ENCODE data around the gene FLVCR2. TPM values are rescaled to one million over a fixed set of nuclear protein-coding genes. Genes with fewer than 3 reads are reported as not detected.
A peak's percentile ranks its signal among the peaks of the same experiment; 100 is the strongest.

FLVCR2 gene
- total RNA-seq, 2 donors from 2014 or later = under 0.01 to 1.3 TPM

GRCh38 chr14:75535164-75535898 is 43.1 kb upstream of the FLVCR2 start:
- DNase-seq (no peak), ATAC-seq (no peak)
- H3K9me3 ChIP-seq = no peaks in the 10 kb centered on the region
- peaks cover 9% of the 10 kb centered on the region for H3K4me1 ChIP-seq
- no peak overlapping the region for H3K4me3 ChIP-seq
- TF ChIP-seq POLR2A (IDR thresholded peaks at IDR 0.05) (no peak), CTCF (IDR thresholded peaks at IDR 0.05) (no peak)
- intact Hi-C loops (cut with DNase I) = no loop called here
- no peaks in the 10 kb centered on the region for H3K36me3 ChIP-seq (replicated peaks in 1 of 2; ENCODE audit: insufficient read depth in 1 of 2, low read depth in 2 of 2)
- no peaks in the 10 kb centered on the region for H3K27me3 ChIP-seq
- H3K27ac ChIP-seq = peak overlapping the region in 2 of 4 donors; percentile 64 to 71
- WGBS, 2 donors = 64 to 70% methylated on average over 5 of the region's 5 CpGs

- Histone ChIP-seq H3K36me3 (replicated peaks in 1 of 2; ENCODE audit: insufficient read depth in 1 of 2, low read depth in 2 of 2) (no peaks in the 10 kb centered on the region), H3K4me3 (no peak overlapping the region), H3K9me3 (no peaks in the 10 kb centered on the region), H3K4me1 (peaks cover 9% of the 10 kb centered on the region), H3K27me3 (no peaks in the 10 kb centered on the region), H3K27ac (no peak overlapping the region)
- DNase-seq (no peak), ATAC-seq (no peak)
- intact Hi-C loops (cut with DNase I) = no loop called here
- TF ChIP-seq POLR2A (IDR thresholded peaks at IDR 0.05) (no peak), CTCF (IDR thresholded peaks at IDR 0.05) (no peak)
- 82 to 84% methylated on average over 4 of the region's 4 CpGs for WGBS, 2 donors
Observed at GRCh38 chr14:75537071-75537470, 41.3 kb upstream of the FLVCR2 start.

GRCh38 chr14:75539162-75539560 is 39.3 kb upstream of the FLVCR2 start:
- ATAC-seq (no peak), DNase-seq (no peak)
- H3K27me3 ChIP-seq = no peaks in the 10 kb centered on the region
- no peak overlapping the region for H3K27ac ChIP-seq
- no peaks in the 10 kb centered on the region for H3K36me3 ChIP-seq (replicated peaks in 1 of 2; ENCODE audit: insufficient read depth in 1 of 2, low read depth in 2 of 2)
- H3K9me3 ChIP-seq = no peaks in the 10 kb centered on the region
- peaks cover 9% of the 10 kb centered on the region for H3K4me1 ChIP-seq
- 83 to 86% methylated on average over 5 of the region's 5 CpGs for WGBS, 2 donors
- TF ChIP-seq CTCF (IDR thresholded peaks at IDR 0.05) (no peak), POLR2A (IDR thresholded peaks at IDR 0.05) (no peak)
- H3K4me3 ChIP-seq = no peak overlapping the region
- intact Hi-C loops (cut with DNase I) = no loop called here

DNA sequence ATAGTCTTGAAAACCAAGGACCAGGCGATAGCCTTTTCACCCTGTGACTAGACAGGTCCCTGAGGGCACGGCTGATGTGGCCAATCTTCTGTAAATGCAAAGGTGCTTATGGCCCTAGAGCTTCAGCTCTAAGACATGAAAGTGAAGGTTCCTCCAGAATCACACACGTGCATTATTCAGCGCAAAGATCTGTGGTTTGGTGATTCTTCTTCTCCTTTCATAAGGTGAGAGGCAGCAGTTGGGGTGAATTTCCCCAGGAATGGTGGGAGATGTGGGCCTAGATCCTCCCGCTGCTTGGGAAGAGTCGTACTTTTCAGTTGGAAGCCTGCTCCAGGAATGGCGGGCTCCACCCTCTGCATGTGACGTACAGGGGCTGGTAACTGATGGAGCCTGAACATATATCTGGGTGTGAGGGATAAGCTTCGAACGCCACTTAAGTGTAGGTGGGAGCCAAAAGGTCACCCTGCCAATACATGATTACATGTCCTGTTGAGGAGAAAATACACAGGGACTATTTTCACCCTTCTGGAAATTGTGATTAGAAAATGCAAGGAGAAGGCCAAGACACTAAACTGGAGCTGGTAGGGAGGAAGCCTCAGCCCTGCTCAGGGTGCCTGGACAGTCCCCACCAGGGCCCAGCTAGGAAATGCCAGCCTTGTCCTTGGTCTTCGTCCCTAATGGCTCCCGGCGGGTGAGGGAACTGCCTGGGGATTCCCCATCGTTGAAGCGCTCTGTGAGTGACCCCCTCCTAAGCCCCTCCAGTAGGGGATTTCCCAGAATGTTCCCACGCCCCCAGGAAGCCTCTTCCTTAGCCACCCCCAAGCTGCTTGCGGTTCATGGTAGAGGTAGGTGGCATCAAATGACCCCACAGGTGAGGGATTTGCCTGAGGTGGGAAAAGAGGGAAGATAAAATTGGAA is 38.6 kb upstream of the FLVCR2 start:
- intact Hi-C loops (cut with DNase I) = no loop called here
- ATAC-seq = no peak
- TF ChIP-seq POLR2A (IDR thresholded peaks at IDR 0.05) (no peak), CTCF (IDR thresholded peaks at IDR 0.05) (no peak)
- Histone ChIP-seq H3K4me1 (peaks cover 9% of the 10 kb centered on the region), H3K27ac (no peak overlapping the region), H3K9me3 (no peaks in the 10 kb centered on the region), H3K36me3 (replicated peaks in 1 of 2; ENCODE audit: insufficient read depth in 1 of 2, low read depth in 2 of 2) (no peaks in the 10 kb centered on the region), H3K27me3 (no peaks in the 10 kb centered on the region), H3K4me3 (no peak overlapping the region)
- WGBS, 2 donors = 73 to 74% methylated on average over 17 of the region's 17 CpGs
- no peak for DNase-seq

Measured in body of pancreas (tissue), 4 donors.